NOMO-1 treated with dmso at 0.1 percent for 144 hours (cell line): ENCODE results near the gene SLC17A1.
"Not testable (repeated sequence)": the region's sequence is repeated elsewhere in the genome, so short reads cannot be mapped to it uniquely, and the experiment has no call there.

Experiments used
- DNase-seq: peaks from one replicate; lab custom pipeline; 2025; ENCODE audit not compliant: unreplicated experiment; lab: John Stamatoyannopoulos, UW

SLC17A1 gene

DNA sequence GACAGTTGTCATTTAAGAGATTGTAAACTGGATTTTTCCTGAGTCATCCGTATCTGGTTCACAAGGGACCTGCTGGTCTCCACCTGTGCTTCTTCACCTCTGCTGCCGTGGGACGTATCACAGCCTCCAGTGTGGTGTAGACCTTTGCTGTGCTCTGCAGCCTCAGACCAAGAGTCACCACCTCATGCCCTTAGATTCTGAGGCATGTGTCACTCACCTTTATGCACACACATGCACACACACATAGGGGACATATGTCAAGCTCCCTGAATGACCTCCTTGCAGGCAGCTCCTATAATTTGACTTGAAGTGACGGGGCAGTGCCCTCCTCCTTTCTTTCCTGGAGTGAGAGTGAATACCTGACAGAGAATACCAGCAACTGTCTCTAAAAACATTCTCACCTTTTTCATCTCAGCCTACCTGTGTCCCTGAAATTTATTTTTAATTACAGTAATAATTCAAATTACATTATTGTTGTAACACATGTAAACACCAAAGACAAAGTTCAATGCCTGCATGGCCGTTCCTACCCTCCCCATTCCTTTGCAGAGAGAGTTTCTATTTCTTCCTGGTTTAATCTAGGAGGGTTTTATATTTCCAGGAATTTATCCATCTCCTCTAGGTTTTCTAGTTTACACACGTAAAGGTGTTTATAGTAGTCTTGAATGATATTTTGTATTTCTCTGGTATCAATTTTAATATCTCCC, 73.8 kb downstream of the SLC17A1 start:
- no peak for DNase-seq

GRCh38 chr6:25756382-25757363, 75.2 kb downstream of the SLC17A1 start:
- DNase-seq: no peak

DNA sequence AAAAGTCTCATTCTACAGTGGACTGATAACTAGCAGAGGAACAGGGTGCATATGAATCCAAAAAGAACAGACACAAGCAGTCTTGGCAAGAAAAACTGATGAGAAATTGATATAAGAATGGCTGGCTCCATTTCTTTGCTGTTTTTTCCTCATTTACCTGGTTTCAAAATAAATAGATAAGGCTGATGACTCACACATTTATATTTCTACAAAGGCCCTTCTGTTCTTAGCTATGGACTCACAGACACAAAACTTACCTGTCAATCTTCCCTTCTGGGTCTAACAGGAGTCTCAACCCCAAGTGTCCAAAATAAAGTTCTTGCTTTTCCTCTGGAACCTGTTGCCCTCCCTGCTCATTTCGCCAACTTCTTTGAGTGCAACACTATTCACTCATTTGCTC, 76.4 kb downstream of the SLC17A1 start:
- no peak for DNase-seq

DNA sequence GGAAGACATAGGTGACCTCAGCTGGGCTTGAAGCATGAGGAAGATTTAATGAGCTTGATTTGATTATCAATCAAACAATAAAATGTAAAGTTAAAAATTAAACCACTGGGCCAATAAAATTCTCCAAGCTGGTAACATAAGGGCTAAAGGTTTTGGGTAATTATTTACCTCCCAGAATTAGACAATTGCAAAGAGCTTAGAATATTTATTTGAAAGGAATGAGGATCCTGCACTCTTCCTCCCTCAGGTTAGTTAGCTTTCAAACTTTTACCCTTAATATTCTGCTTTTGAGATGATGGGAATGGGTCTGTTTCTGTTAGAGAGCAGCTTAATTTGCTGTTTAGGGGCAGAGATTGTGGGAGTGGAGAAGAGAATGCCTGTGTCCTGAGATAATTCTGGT, 77.3 kb downstream of the SLC17A1 start, which contains the start of gene SLC17A4:
TSS of gene SLC17A4 (plus strand) at position 208 of the 400 bp plus-strand sequence. CDS start 7,221 bp downstream, outside the sequence.
- DNase-seq: no peak

GRCh38 chr6:25753079-25753478, 78.8 kb downstream of the SLC17A1 start:
- no peak for DNase-seq

- DNase-seq: no peak
Measured at GRCh38 chr6:25750906-25751305, 80.9 kb downstream of the SLC17A1 start.

- DNase-seq: peak; percentile 80
Measured at GRCh38 chr6:25749837-25750236, 82.0 kb downstream of the SLC17A1 start.

- not testable (repeated sequence) for DNase-seq
Measured at GRCh38 chr6:25748601-25749517, 83.0 kb downstream of the SLC17A1 start.

GRCh38 chr6:25748049-25748448, 83.8 kb downstream of the SLC17A1 start:
- DNase-seq: no peak

GRCh38 chr6:25747477-25747876, 84.4 kb downstream of the SLC17A1 start:
- DNase-seq: no peak

GRCh38 chr6:25746968-25747367, 84.9 kb downstream of the SLC17A1 start:
- no peak for DNase-seq

DNA sequence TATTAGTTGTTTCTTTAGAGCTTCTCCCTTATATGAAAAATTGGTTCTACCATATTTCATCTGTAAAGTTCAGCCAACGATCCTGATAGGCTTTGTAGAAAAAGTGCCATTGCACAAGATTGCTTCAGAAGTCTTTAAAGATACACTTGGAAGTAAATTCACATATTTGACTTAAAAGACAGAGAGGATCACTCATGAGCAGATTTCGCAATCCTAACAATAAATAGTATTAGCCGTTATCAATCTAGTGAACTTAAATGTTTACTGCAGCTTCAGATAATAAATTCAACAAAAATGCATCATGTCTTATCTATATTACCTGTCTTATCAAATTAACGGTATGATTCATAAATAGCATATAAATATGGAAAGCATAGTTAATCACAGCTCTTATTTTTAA, 86.0 kb downstream of the SLC17A1 start:
- no peak for DNase-seq

DNA sequence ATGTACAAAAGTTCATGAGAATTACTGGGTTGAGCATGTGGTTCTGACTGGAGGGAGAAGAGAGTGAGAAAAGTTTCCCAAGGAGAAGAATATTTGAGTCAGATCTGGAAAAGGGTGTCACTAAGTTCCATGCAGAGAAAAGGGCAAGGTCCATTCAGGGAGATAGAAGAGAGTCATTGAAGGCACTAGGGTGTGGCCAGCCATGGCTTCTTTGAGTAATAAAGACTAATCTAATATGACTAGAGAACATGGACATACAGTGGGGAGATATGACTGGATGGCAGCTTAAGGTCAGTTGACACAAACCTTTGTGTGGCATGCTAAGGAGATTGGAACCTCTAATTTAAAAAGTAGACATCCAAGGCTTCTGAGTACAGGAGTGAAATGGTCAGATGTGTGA, 88.0 kb downstream of the SLC17A1 start:
- no peak for DNase-seq

GRCh38 chr6:25735261-25735660, 96.6 kb downstream of the SLC17A1 start:
- no peak for DNase-seq
